Loucy (cell line): ENCODE data around the gene SYT9.

ENCODE experiments used
- H2AFZ ChIP-seq: fragments of 200-600 bp; sonication (generic); 2 replicates; pipeline ENCODE4 v1.6.0; 2016; ENCODE audit warnings: antibody characterized with exemption, mild to moderate bottlenecking, low read length, moderate library complexity
- H3F3A ChIP-seq: fragments of 200-600 bp; 2 replicates; pipeline ENCODE4 v1.6.0; 2016; ENCODE audit warnings: antibody characterized with exemption, low read depth, mild to moderate bottlenecking
- H3K27me3 ChIP-seq: fragments of 200-600 bp; sonication (generic); 2 replicates; pipeline ENCODE4 v1.6.1; 2014; ENCODE audit warnings: low read length, mild to moderate bottlenecking; ENCODE audit not compliant: insufficient read depth, poor library complexity, severe bottlenecking
- H3K36me3 ChIP-seq: fragments of 200-600 bp; sonication (generic); 2 replicates; pipeline ENCODE4 v1.6.1; 2016; ENCODE audit warnings: low read length; ENCODE audit not compliant: insufficient read depth
- H3K4me1 ChIP-seq: fragments of 200-600 bp; sonication (generic); 2 replicates; pipeline ENCODE4 v1.5.1; 2014; ENCODE audit warnings: low read length, mild to moderate bottlenecking; ENCODE audit not compliant: insufficient read depth, poor library complexity, severe bottlenecking
- H3K4me2 ChIP-seq: fragments of 200-600 bp; sonication (generic); 2 replicates; pipeline ENCODE4 v1.6.0; 2014; ENCODE audit warnings: antibody characterized with exemption, low read length, low read depth, mild to moderate bottlenecking; ENCODE audit not compliant: poor library complexity, severe bottlenecking
- H3K4me3 ChIP-seq: fragments of 200-600 bp; sonication (generic); 2 replicates; pipeline ENCODE4 v1.5.1; 2014; ENCODE audit warnings: low read length, mild to moderate bottlenecking, mixed read lengths; ENCODE audit not compliant: poor library complexity, severe bottlenecking
- H3K79me2 ChIP-seq: fragments of 200-600 bp; sonication (generic); 2 replicates; pipeline ENCODE4 v1.6.1; 2014; ENCODE audit warnings: low read length; ENCODE audit not compliant: insufficient read depth
- H3K9ac ChIP-seq: fragments of 200-600 bp; sonication (generic); 2 replicates; pipeline ENCODE4 v1.6.0; 2014; ENCODE audit warnings: mild to moderate bottlenecking, low read depth, low read length, moderate library complexity; ENCODE audit not compliant: poor library complexity, severe bottlenecking
- H3K9me2 ChIP-seq: fragments of 200-600 bp; sonication (generic); replicated peaks from 2 replicates; pipeline ENCODE4 v1.6.1; 2016; ENCODE audit warnings: low read depth, low read length, mixed read lengths
- H3K9me3 ChIP-seq: fragments of 200-600 bp; sonication (generic); 2 replicates; pipeline ENCODE4 v1.6.1; 2014; ENCODE audit warnings: mild to moderate bottlenecking, antibody characterized with exemption, low read length, low read depth; ENCODE audit not compliant: insufficient read depth
- H4K20me1 ChIP-seq: fragments of 200-600 bp; sonication (generic); 2 replicates; pipeline ENCODE4 v1.6.0; 2014; ENCODE audit warnings: antibody characterized with exemption, low read length, mild to moderate bottlenecking; ENCODE audit not compliant: insufficient read depth, poor library complexity, severe bottlenecking
- EZH2phosphoT487 ChIP-seq: fragments of 200-600 bp; IDR thresholded peaks from 2 replicates; pipeline ENCODE4 v1.6.1; 2018; ENCODE audit warnings: antibody characterized with exemption, mild to moderate bottlenecking, moderate library complexity, borderline replicate concordance
- TF ChIP-seq, protein P1 (sequence below): fragments of 200-600 bp; sonication (generic); conservative IDR thresholded peaks from 2 replicates; pipeline ENCODE4 v1.5.1; 2014; ENCODE audit warnings: mild to moderate bottlenecking, antibody characterized with exemption, low read length

Gene SYT9

DNA sequence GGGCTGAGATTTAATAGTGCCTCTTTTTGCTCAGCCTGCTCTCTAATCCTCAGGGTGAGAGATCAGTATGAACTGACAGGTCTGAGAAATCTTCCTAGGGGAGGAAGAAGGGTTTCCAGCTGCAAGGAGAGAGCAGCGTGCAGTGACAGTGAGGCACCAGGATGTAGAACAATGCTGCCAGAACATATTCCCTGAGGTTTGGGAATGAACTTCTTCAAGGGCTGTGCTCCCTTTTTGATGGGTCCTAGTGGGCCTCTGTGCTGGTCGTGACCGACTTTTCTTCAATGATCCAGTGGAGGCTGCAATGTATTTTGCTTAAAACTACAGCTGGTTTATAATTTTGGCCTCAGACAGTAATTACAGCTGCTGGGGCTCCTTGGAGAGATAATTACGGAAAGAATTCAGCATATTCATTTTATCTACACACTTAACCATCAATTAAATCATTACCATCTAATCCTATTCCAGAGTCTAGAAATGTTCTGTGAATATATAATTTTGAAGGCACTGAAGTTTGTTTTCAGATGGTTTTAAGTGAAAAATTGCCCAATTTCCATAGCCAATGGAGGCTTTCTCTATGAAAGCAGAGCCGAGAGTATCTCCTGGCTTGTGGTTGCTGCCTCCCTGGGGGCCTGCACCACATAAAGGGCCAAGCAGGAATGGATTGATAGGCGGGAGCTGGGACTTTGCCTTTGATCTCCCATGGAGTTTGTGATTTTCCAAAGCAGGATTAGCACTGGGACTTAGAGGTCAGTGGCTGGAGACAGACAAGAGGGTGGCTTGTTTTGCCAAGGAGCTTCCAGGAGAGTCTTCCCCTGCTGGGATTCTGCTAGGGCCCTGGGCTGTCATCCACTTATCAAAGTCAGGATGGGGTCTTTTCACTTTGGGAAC lies 192.6 kb downstream of the SYT9 start:
- Histone ChIP-seq H4K20me1 (no peaks in the 10 kb centered on the region), H3K79me2 (no peaks in the 10 kb centered on the region), H3K9me3 (no peaks in the 10 kb centered on the region), H3K4me2 (no peak overlapping the region), H2AFZ (no peak overlapping the region), H3F3A (no peaks in the 10 kb centered on the region), H3K9ac (no peak overlapping the region), H3K36me3 (no peaks in the 10 kb centered on the region), H3K9me2 (no peaks in the 10 kb centered on the region), H3K4me3 (no peak overlapping the region), H3K4me1 (no peaks in the 10 kb centered on the region), H3K27me3 (no peaks in the 10 kb centered on the region)
- TF ChIP-seq, protein P1, sequence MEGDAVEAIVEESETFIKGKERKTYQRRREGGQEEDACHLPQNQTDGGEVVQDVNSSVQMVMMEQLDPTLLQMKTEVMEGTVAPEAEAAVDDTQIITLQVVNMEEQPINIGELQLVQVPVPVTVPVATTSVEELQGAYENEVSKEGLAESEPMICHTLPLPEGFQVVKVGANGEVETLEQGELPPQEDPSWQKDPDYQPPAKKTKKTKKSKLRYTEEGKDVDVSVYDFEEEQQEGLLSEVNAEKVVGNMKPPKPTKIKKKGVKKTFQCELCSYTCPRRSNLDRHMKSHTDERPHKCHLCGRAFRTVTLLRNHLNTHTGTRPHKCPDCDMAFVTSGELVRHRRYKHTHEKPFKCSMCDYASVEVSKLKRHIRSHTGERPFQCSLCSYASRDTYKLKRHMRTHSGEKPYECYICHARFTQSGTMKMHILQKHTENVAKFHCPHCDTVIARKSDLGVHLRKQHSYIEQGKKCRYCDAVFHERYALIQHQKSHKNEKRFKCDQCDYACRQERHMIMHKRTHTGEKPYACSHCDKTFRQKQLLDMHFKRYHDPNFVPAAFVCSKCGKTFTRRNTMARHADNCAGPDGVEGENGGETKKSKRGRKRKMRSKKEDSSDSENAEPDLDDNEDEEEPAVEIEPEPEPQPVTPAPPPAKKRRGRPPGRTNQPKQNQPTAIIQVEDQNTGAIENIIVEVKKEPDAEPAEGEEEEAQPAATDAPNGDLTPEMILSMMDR = no peak
- no peak for TF ChIP-seq EZH2phosphoT487

DNA sequence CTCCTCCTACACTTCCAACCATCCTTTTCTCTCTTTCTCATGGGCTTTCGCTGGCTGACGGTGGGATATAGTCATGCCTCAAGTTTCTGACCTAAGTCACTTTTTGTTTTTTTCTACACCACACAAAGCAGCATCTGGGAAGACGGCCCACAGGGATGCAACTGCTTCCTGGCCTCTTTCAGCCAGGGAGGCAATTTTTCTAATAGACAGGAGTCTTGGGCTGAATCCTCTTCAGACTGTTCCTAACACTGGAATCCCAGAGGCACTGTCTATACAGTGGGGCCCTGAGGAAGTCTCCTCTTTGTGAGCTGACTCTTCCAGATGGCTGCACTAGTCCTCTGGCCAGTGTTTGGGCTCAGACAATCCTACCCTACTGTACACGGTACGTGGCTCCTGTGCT lies 193.9 kb downstream of the SYT9 start:
- Histone ChIP-seq H3K9me2 (no peaks in the 10 kb centered on the region), H3K4me1 (no peaks in the 10 kb centered on the region), H3K9ac (no peak overlapping the region), H3F3A (no peaks in the 10 kb centered on the region), H3K27me3 (no peaks in the 10 kb centered on the region), H3K9me3 (no peaks in the 10 kb centered on the region), H3K4me3 (no peak overlapping the region), H3K79me2 (no peaks in the 10 kb centered on the region), H3K4me2 (no peak overlapping the region), H4K20me1 (no peaks in the 10 kb centered on the region), H2AFZ (no peak overlapping the region), H3K36me3 (no peaks in the 10 kb centered on the region)
- TF ChIP-seq EZH2phosphoT487 = no peak
- TF ChIP-seq, protein P1 = no peak

- H2AFZ ChIP-seq = no peak overlapping the region
- no peaks in the 10 kb centered on the region for H3K36me3 ChIP-seq
- no peaks in the 10 kb centered on the region for H3K4me1 ChIP-seq
- no peak overlapping the region for H3K4me3 ChIP-seq
- no peak overlapping the region for H3K9ac ChIP-seq
- H3K9me3 ChIP-seq = no peaks in the 10 kb centered on the region
- H4K20me1 ChIP-seq = no peaks in the 10 kb centered on the region
- no peak for TF ChIP-seq EZH2phosphoT487
- TF ChIP-seq, protein P1 = peak; percentile 34
- no peaks in the 10 kb centered on the region for H3K27me3 ChIP-seq
- H3K79me2 ChIP-seq = no peaks in the 10 kb centered on the region
- H3K4me2 ChIP-seq = no peak overlapping the region
- H3F3A ChIP-seq = no peaks in the 10 kb centered on the region
- no peaks in the 10 kb centered on the region for H3K9me2 ChIP-seq
Measured at GRCh38 chr11:7448201-7448600, 196.5 kb downstream of the SYT9 start.
